PC-9 (cell line): ENCODE results near the gene CLASP1. TPM values are rescaled to one million over a fixed set of nuclear protein-coding genes. Genes with fewer than 3 reads are reported as not detected.

ENCODE experiments used
- BruUV-seq: library from RNA; stranded (reverse); fragments of 400-500 nt; replicated peaks from 2 replicates; lab custom pipeline; 2021; lab: Mats Ljungman, UMichigan
- CTCF ChIA-PET: fragments of 300-600 bp; sonication (Branson Sonifier 250); formaldehyde crosslinking; loops from one replicate; lab custom pipeline; 2022; ENCODE audit warnings: antibody characterized with exemption; lab: Charles Lee
- POLR2A ChIA-PET: fragments of 300-600 bp; sonication (Branson Sonifier 250); formaldehyde crosslinking; loops from one replicate; lab custom pipeline; 2022; ENCODE audit warnings: antibody characterized with exemption; ENCODE audit not compliant: unreplicated experiment; lab: Charles Lee
- DNase-seq, 2 experiments: peaks; one replicate each; pipeline versions ENCODE4 v3.0.0 to v3.0.0-alpha.2; 2015 to 2022; ENCODE audit warnings: mixed read lengths in 1 of 2
- H2AFZ ChIP-seq: fragments of 200-600 bp; sonication (generic); 2 replicates; pipeline ENCODE4 v1.8.1; 2017; ENCODE audit warnings: antibody characterized with exemption
- H3F3A ChIP-seq: fragments of 200-600 bp; sonication (generic); 2 replicates; pipeline ENCODE4 v1.8.1; 2017; ENCODE audit warnings: antibody characterized with exemption, mild to moderate bottlenecking, low read depth; ENCODE audit not compliant: insufficient read depth
- H3K27ac ChIP-seq: fragments of 200-600 bp; sonication (generic); 2 replicates; pipeline ENCODE4 v1.6.1; 2016; ENCODE audit warnings: mixed run types
- H3K27me3 ChIP-seq: fragments of 200-600 bp; sonication (generic); 2 replicates; pipeline ENCODE4 v1.6.1; 2016; ENCODE audit warnings: low read depth, mixed run types; ENCODE audit not compliant: insufficient read depth
- H3K36me3 ChIP-seq: fragments of 200-600 bp; sonication (generic); 2 replicates; pipeline ENCODE4 v1.6.1; 2016; ENCODE audit warnings: low read depth, mixed run types
- H3K4me1 ChIP-seq: fragments of 200-600 bp; sonication (generic); replicated peaks from 2 replicates; pipeline ENCODE4 v1.6.1; 2016; ENCODE audit warnings: mixed run types; ENCODE audit not compliant: insufficient read depth
- H3K4me2 ChIP-seq: fragments of 200-600 bp; sonication (generic); 2 replicates; pipeline ENCODE4 v1.6.1; 2017; ENCODE audit warnings: mixed run types
- H3K4me3 ChIP-seq: fragments of 200-600 bp; sonication (generic); 2 replicates; pipeline ENCODE4 v1.6.1; 2016; ENCODE audit warnings: mixed run types
- H3K79me2 ChIP-seq: fragments of 200-600 bp; sonication (generic); 2 replicates; pipeline ENCODE4 v1.6.1; 2017; ENCODE audit warnings: low read depth, mixed run types
- H3K9me2 ChIP-seq: fragments of 200-600 bp; sonication (generic); 2 replicates; pipeline ENCODE4 v1.8.1; 2017; ENCODE audit warnings: mild to moderate bottlenecking; ENCODE audit not compliant: insufficient read depth
- H3K9me3 ChIP-seq: fragments of 200-600 bp; sonication (generic); 2 replicates; pipeline ENCODE4 v1.8.1; 2016; ENCODE audit warnings: low read depth; ENCODE audit not compliant: insufficient read depth
- H4K20me1 ChIP-seq: fragments of 200-600 bp; sonication (generic); 2 replicates; pipeline ENCODE4 v1.8.1; 2017; ENCODE audit not compliant: insufficient read depth
- CTCF ChIP-seq: fragments of 200-600 bp; sonication (generic); conservative IDR thresholded peaks from 2 replicates; pipeline ENCODE4 v1.6.1; 2017; ENCODE audit warnings: mixed run types, antibody characterized with exemption, mild to moderate bottlenecking, moderate library complexity
- EZH2 ChIP-seq: fragments of 200-600 bp; sonication (generic); IDR thresholded peaks from 2 replicates; pipeline ENCODE4 v1.8.0; 2017; ENCODE audit warnings: antibody characterized with exemption, low read depth
- intact Hi-C: fragments of 100-400 bp; cut with micrococcal nuclease; formaldehyde crosslinking; loops from one replicate; pipeline ENCODE4 v1.10.0; 2022; ENCODE audit not compliant: unreplicated experiment
- total RNA-seq: library from RNA; stranded (reverse); gene quantifications from 2 replicates; pipeline ENCODE4 v1.2.3, GENCODE V29; 2021

Gene CLASP1
- total RNA-seq, 1 experiment from 2014 or later: 61.8 TPM

GRCh38 chr2:121405233-121405632 is 244.0 kb downstream of the CLASP1 start:
- no peaks in the 10 kb centered on the region for H4K20me1 ChIP-seq
- no peaks in the 10 kb centered on the region for H3F3A ChIP-seq
- BruUV-seq: no TSS peak
- no peak overlapping the region for H3K4me2 ChIP-seq
- ChIA-PET POLR2A (no interaction called here), CTCF (no interaction called here)
- H3K9me3 ChIP-seq: no peaks in the 10 kb centered on the region
- peaks cover 26% of the 10 kb centered on the region; the same call in 1 of the 2 replicates for H3K36me3 ChIP-seq
- H3K4me3 ChIP-seq: no peak overlapping the region
- DNase-seq: no peak
- intact Hi-C loops: loop anchor here (10.0 kb wide), 1 partner anchor 250 kb away; no protein-coding TSS in a partner anchor
- H2AFZ ChIP-seq: no peak overlapping the region
- no peaks in the 10 kb centered on the region for H3K27me3 ChIP-seq
- H3K27ac ChIP-seq: no peak overlapping the region
- H3K79me2 ChIP-seq: no peaks in the 10 kb centered on the region
- TF ChIP-seq CTCF: no peak
- no peak for TF ChIP-seq EZH2
- H3K9me2 ChIP-seq: no peaks in the 10 kb centered on the region
- H3K4me1 ChIP-seq: no peaks in the 10 kb centered on the region

GRCh38 chr2:121400201-121400600 is 249.1 kb downstream of the CLASP1 start:
- ChIA-PET CTCF (no interaction called here), POLR2A (no interaction called here)
- intact Hi-C loops: loop anchor here (10.0 kb wide), 1 partner anchor 255 kb away; no protein-coding TSS in a partner anchor

DNA sequence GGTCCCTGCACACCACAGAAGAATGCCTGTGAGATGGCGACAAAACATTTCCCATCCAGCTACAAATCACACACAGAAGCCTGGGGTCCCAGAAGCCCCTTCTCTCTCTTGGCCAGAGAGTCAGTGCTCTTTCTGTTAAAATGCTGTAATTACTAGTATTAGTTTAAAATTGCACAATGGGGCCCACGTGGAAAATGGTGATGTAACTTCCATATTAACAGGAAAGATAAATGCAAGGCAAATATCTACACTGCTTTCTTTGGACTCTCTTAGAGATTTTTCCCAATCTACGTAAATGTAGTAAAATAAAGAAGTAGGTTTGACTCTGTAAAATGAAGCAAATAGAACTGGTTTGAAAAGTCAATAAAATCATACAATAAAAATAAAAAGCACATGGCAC is 250.4 kb downstream of the CLASP1 start:
- POLR2A ChIA-PET: no interaction called here
- H3F3A ChIP-seq: no peaks in the 10 kb centered on the region
- no peaks in the 10 kb centered on the region for H3K27me3 ChIP-seq
- no peaks in the 10 kb centered on the region for H3K9me3 ChIP-seq
- H3K4me1 ChIP-seq: no peaks in the 10 kb centered on the region
- H3K27ac ChIP-seq: no peak overlapping the region
- TF ChIP-seq EZH2: no peak
- TF ChIP-seq CTCF: no peak
- no peak overlapping the region for H2AFZ ChIP-seq
- H3K9me2 ChIP-seq: no peaks in the 10 kb centered on the region
- CTCF ChIA-PET: interaction anchor here (0.7 kb wide), 1 partner anchor 37 kb away, joined by 4 read pairs; no protein-coding TSS in a partner anchor
- intact Hi-C loops: no loop called here
- no TSS peak for BruUV-seq
- no peak overlapping the region for H3K4me2 ChIP-seq
- no peak for DNase-seq
- peaks cover 41% of the 10 kb centered on the region for H3K36me3 ChIP-seq
- H3K79me2 ChIP-seq: no peaks in the 10 kb centered on the region
- H3K4me3 ChIP-seq: no peak overlapping the region
- no peaks in the 10 kb centered on the region for H4K20me1 ChIP-seq

More at GRCh38 chr2:121400201-121400600, 249.1 kb downstream of the CLASP1 start:
- no peaks in the 10 kb centered on the region for H3K27me3 ChIP-seq
- no peak overlapping the region for H3K4me3 ChIP-seq
- H2AFZ ChIP-seq: no peak overlapping the region
- H3K79me2 ChIP-seq: no peaks in the 10 kb centered on the region
- no peaks in the 10 kb centered on the region for H3K9me2 ChIP-seq
- no peak overlapping the region for H3K4me2 ChIP-seq
- TF ChIP-seq EZH2 (no peak), CTCF (no peak)
- BruUV-seq: no TSS peak
- no peak overlapping the region for H3K27ac ChIP-seq
- no peaks in the 10 kb centered on the region for H3K9me3 ChIP-seq
- no peaks in the 10 kb centered on the region for H4K20me1 ChIP-seq
- peaks cover 30% of the 10 kb centered on the region for H3K36me3 ChIP-seq
- H3K4me1 ChIP-seq: no peaks in the 10 kb centered on the region
- no peak for DNase-seq
- H3F3A ChIP-seq: no peaks in the 10 kb centered on the region
